ENCODE data around the gene FBXO4. TPM values are rescaled to one million over a fixed set of nuclear protein-coding genes. Genes with fewer than 3 reads are reported as not detected.

The FBXO4 gene
- polyA plus RNA-seq (2013, experiment 1 of 2; ENCODE audit: insufficient read length) = 10.1 TPM
- 10.4 TPM for polyA plus RNA-seq (2013, experiment 2 of 2; ENCODE audit: insufficient read length)

- peak; percentile 85 for DNase-seq
Measured at GRCh38 chr5:41924872-41925554, at the start of gene FBXO4. Gene FBXO4, plus strand, starts transcription at chr5:41925281. Its CDS starts 29 bp downstream, at chr5:41925310.

GRCh38 chr5:41876678-41877077 is 48.4 kb upstream of the FBXO4 start:
- no peak for DNase-seq

GRCh38 chr5:41877408-41877807 is 47.7 kb upstream of the FBXO4 start:
- no peak for DNase-seq

- DNase-seq = no peak
Measured at GRCh38 chr5:41878173-41878572, 46.9 kb upstream of the FBXO4 start.

- no peak for DNase-seq
Measured at GRCh38 chr5:41878643-41879478, 46.2 kb upstream of the FBXO4 start.

- no peak for DNase-seq
Measured at GRCh38 chr5:41882765-41883164, 42.3 kb upstream of the FBXO4 start.

- no peak for DNase-seq
Measured at GRCh38 chr5:41883243-41883642, 41.8 kb upstream of the FBXO4 start.

- no peak for DNase-seq
Measured at GRCh38 chr5:41883936-41884335, 41.1 kb upstream of the FBXO4 start.

- no peak for DNase-seq
Measured at GRCh38 chr5:41885286-41885685, 39.8 kb upstream of the FBXO4 start.

- no peak for DNase-seq
Measured at GRCh38 chr5:41891066-41891707, 33.9 kb upstream of the FBXO4 start.

GRCh38 chr5:41892031-41892430 is 33.0 kb upstream of the FBXO4 start:
- DNase-seq = no peak

GRCh38 chr5:41893074-41893851 is 31.8 kb upstream of the FBXO4 start:
- DNase-seq = no peak

GRCh38 chr5:41896230-41896629 is 28.9 kb upstream of the FBXO4 start:
- no peak for DNase-seq

- no peak for DNase-seq
Measured at GRCh38 chr5:41903382-41903891, 21.6 kb upstream of the FBXO4 start.

GRCh38 chr5:41903892-41904799 is 20.9 kb upstream of the FBXO4 start, which contains the start of gene RIMOC1:
Gene RIMOC1, plus strand, starts transcription at chr5:41904344. Its CDS starts 24 bp downstream, at chr5:41904368.
- peak; percentile 100 for DNase-seq

- DNase-seq = no peak
Measured at GRCh38 chr5:41906151-41906550, 18.9 kb upstream of the FBXO4 start.

- DNase-seq = peak; percentile 26
Measured at GRCh38 chr5:41908374-41909079, 16.6 kb upstream of the FBXO4 start.

GRCh38 chr5:41918105-41918504 is 7.0 kb upstream of the FBXO4 start:
- DNase-seq = no peak

- no peak for DNase-seq
Measured at GRCh38 chr5:41921166-41921565, 3.9 kb upstream of the FBXO4 start.

- peak; percentile 22 for DNase-seq
Measured at GRCh38 chr5:41921874-41922273, 3.2 kb upstream of the FBXO4 start.

Measured in fibroblast of skin of scalp (primary cell).